Neural progenitor cell (in vitro differentiated cells): ENCODE data around the gene GCK. TPM values are rescaled to one million over a fixed set of nuclear protein-coding genes. Genes with fewer than 3 reads are reported as not detected.

Experiments
- DNase-seq: peaks from one replicate; pipeline ENCODE4 v3.0.0-alpha.2; 2016; ENCODE audit warnings: low spot score
- H2AFZ ChIP-seq: fragments of 200-600 bp; sonication (generic); replicated peaks from 2 replicates; pipeline ENCODE4 v1.6.1; 2016; ENCODE audit warnings: antibody characterized with exemption
- H3F3A ChIP-seq: fragments of 200-600 bp; sonication (generic); 2 replicates; pipeline ENCODE4 v1.6.1; 2016; ENCODE audit warnings: antibody characterized with exemption, low read depth
- H3K27ac ChIP-seq: fragments of 200-600 bp; sonication (generic); 2 replicates; pipeline ENCODE4 v1.5.1; 2016; ENCODE audit warnings: mild to moderate bottlenecking
- H3K27me3 ChIP-seq: fragments of 200-600 bp; sonication (generic); 2 replicates; pipeline ENCODE4 v1.6.1; 2016; ENCODE audit warnings: mild to moderate bottlenecking, moderate library complexity
- H3K36me3 ChIP-seq: fragments of 200-600 bp; sonication (generic); 2 replicates; pipeline ENCODE4 v1.5.1; 2016
- H3K4me1 ChIP-seq: fragments of 200-600 bp; sonication (generic); 2 replicates; pipeline ENCODE4 v1.6.1; 2016; ENCODE audit warnings: mixed run types
- H3K4me2 ChIP-seq: fragments of 200-600 bp; sonication (generic); 2 replicates; pipeline ENCODE4 v1.6.1; 2016
- H3K4me3 ChIP-seq: fragments of 200-600 bp; sonication (generic); 2 replicates; pipeline ENCODE4 v1.5.1; 2016
- H3K79me2 ChIP-seq: fragments of 200-600 bp; sonication (generic); 2 replicates; pipeline ENCODE4 v1.6.1; 2016; ENCODE audit warnings: low read depth
- H3K9ac ChIP-seq: fragments of 200-600 bp; sonication (generic); 2 replicates; pipeline ENCODE4 v1.6.1; 2016
- H3K9me3 ChIP-seq: fragments of 200-600 bp; sonication (generic); 2 replicates; pipeline ENCODE4 v1.5.1; 2016; ENCODE audit warnings: low read depth
- H4K20me1 ChIP-seq: fragments of 200-600 bp; sonication (generic); 2 replicates; pipeline ENCODE4 v1.6.1; 2016; ENCODE audit warnings: low read depth
- H3K27ac Mint-ChIP-seq: 3 replicates; pipeline ENCODE4 v1.8.0; 2021; ENCODE audit warnings: mixed read lengths
- H3K27me3 Mint-ChIP-seq: 2 replicates; pipeline ENCODE4 v1.8.0; 2022; ENCODE audit warnings: low read depth, mild to moderate bottlenecking, inconsistent platforms, moderate library complexity, mixed read lengths; ENCODE audit not compliant: insufficient read depth
- H3K36me3 Mint-ChIP-seq: 3 replicates; pipeline ENCODE4 v1.8.0; 2021; ENCODE audit warnings: mixed read lengths
- H3K4me1 Mint-ChIP-seq: 3 replicates; pipeline ENCODE4 v1.8.0; 2021; ENCODE audit warnings: mixed read lengths
- H3K4me3 Mint-ChIP-seq: 3 replicates; pipeline ENCODE4 v1.8.0; 2021; ENCODE audit warnings: mild to moderate bottlenecking, moderate library complexity, mixed read lengths
- H3K9me3 Mint-ChIP-seq: 3 replicates; pipeline ENCODE4 v1.8.0; 2020; ENCODE audit warnings: mixed read lengths
- EZH2 ChIP-seq: fragments of 200-600 bp; sonication (generic); IDR thresholded peaks from 2 replicates; pipeline ENCODE4 v1.6.1; 2017; ENCODE audit warnings: antibody characterized with exemption, mild to moderate bottlenecking, moderate library complexity
- EZH2phosphoT487 ChIP-seq: fragments of 200-600 bp; sonication (generic); IDR thresholded peaks from 2 replicates; pipeline ENCODE4 v1.6.1; 2017; ENCODE audit warnings: antibody characterized with exemption
- total RNA-seq: library from RNA; depleted of rRNA; stranded (reverse); fragments of >200 nt; gene quantifications from 2 replicates; pipeline ENCODE4 v1.2.3, GENCODE V29; 2015; ENCODE audit warnings: low replicate concordance
- TF ChIP-seq, protein P1 (sequence below): fragments of 200-600 bp; sonication (generic); IDR thresholded peaks from 2 replicates; pipeline ENCODE4 v1.5.1; 2017; ENCODE audit warnings: antibody characterized with exemption, mild to moderate bottlenecking

GCK gene
- total RNA-seq, 1 donor from 2014 or later, result not detected

DNA sequence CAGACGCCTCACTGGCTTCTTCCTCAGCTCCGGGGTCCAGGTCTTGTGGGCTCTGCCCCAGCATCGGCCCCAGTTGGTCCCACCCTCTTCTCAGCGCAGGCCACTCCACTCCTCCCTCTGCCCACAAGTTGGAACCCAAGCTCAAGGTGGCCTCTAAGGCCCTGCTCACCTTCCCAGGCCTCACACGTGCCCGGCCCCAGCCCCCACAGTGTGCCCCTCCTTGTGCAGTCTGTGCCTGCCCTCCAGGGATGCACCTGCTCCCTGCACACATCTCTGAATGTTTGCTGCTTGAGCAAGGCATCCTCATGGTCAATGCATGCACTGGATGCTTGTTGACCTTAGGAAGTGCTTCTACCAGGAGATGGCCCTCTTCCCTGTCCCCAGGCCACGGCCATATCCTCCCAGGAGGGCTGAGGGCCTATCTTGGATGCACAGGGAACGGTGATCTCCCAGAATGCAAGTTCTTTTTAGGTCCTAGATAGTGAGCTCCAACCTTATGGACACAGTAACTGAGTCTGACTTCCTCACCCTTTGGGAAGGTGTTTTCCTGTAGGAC is 92.8 kb downstream of the GCK start:
- Histone ChIP-seq H2AFZ (no peak overlapping the region), H3K79me2 (no peaks in the 10 kb centered on the region), H3K4me2 (no peak overlapping the region), H3K27me3 (no peaks in the 10 kb centered on the region), H4K20me1 (no peaks in the 10 kb centered on the region), H3K4me3 (no peak overlapping the region), H3K9me3 (no peaks in the 10 kb centered on the region), H3K36me3 (no peaks in the 10 kb centered on the region), H3K4me1 (no peaks in the 10 kb centered on the region), H3K27ac (no peak overlapping the region), H3F3A (no peaks in the 10 kb centered on the region), H3K9ac (no peak overlapping the region)
- H3K9me3 Mint-ChIP-seq, result no peaks in the 10 kb centered on the region
- TF ChIP-seq, protein P1, sequence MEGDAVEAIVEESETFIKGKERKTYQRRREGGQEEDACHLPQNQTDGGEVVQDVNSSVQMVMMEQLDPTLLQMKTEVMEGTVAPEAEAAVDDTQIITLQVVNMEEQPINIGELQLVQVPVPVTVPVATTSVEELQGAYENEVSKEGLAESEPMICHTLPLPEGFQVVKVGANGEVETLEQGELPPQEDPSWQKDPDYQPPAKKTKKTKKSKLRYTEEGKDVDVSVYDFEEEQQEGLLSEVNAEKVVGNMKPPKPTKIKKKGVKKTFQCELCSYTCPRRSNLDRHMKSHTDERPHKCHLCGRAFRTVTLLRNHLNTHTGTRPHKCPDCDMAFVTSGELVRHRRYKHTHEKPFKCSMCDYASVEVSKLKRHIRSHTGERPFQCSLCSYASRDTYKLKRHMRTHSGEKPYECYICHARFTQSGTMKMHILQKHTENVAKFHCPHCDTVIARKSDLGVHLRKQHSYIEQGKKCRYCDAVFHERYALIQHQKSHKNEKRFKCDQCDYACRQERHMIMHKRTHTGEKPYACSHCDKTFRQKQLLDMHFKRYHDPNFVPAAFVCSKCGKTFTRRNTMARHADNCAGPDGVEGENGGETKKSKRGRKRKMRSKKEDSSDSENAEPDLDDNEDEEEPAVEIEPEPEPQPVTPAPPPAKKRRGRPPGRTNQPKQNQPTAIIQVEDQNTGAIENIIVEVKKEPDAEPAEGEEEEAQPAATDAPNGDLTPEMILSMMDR, result no peak
- TF ChIP-seq EZH2phosphoT487, result no peak
- TF ChIP-seq EZH2, result no peak
- peaks cover 5% of the 10 kb centered on the region for H3K27me3 Mint-ChIP-seq
- no peaks in the 10 kb centered on the region for H3K36me3 Mint-ChIP-seq
- H3K4me1 Mint-ChIP-seq, result peaks cover 13% of the 10 kb centered on the region
- no peak for DNase-seq
- no peak overlapping the region for H3K4me3 Mint-ChIP-seq
- peak overlapping the region; percentile 17 for H3K27ac Mint-ChIP-seq

DNA sequence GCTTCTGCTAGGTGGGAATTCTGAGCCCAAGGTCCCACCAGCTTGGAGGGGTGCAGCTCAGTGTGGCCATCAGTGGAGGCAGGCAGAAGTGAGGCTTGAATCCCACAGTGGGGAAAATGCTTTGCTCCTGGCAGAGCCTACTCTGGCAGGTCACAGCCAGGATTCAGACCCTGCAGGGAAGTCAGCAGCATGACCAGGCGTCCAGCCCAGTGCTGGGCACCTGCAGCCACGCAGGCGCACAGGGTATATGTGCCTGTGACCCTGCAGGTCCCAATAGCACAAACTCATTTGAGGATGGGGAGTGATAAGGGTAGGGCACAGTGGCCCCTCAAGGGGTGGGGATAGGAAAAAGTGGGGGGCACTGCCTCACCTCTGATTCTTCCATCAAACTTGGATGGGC is 93.5 kb downstream of the GCK start:
- Histone ChIP-seq H3K27ac (no peak overlapping the region), H3K4me2 (no peak overlapping the region), H2AFZ (no peak overlapping the region), H3K4me3 (no peak overlapping the region), H3K9me3 (no peaks in the 10 kb centered on the region), H3K4me1 (no peaks in the 10 kb centered on the region), H3K36me3 (no peaks in the 10 kb centered on the region), H3F3A (no peaks in the 10 kb centered on the region), H3K79me2 (no peaks in the 10 kb centered on the region), H3K27me3 (no peaks in the 10 kb centered on the region), H4K20me1 (no peaks in the 10 kb centered on the region), H3K9ac (no peak overlapping the region)
- H3K4me3 Mint-ChIP-seq, result no peak overlapping the region
- no peak for DNase-seq
- no peaks in the 10 kb centered on the region for H3K9me3 Mint-ChIP-seq
- TF ChIP-seq EZH2phosphoT487, result no peak
- TF ChIP-seq, protein P1, result no peak
- no peak for TF ChIP-seq EZH2
- H3K27me3 Mint-ChIP-seq, result peaks cover 5% of the 10 kb centered on the region
- H3K4me1 Mint-ChIP-seq, result peaks cover 12% of the 10 kb centered on the region
- H3K27ac Mint-ChIP-seq, result no peak overlapping the region
- H3K36me3 Mint-ChIP-seq, result no peaks in the 10 kb centered on the region

DNA sequence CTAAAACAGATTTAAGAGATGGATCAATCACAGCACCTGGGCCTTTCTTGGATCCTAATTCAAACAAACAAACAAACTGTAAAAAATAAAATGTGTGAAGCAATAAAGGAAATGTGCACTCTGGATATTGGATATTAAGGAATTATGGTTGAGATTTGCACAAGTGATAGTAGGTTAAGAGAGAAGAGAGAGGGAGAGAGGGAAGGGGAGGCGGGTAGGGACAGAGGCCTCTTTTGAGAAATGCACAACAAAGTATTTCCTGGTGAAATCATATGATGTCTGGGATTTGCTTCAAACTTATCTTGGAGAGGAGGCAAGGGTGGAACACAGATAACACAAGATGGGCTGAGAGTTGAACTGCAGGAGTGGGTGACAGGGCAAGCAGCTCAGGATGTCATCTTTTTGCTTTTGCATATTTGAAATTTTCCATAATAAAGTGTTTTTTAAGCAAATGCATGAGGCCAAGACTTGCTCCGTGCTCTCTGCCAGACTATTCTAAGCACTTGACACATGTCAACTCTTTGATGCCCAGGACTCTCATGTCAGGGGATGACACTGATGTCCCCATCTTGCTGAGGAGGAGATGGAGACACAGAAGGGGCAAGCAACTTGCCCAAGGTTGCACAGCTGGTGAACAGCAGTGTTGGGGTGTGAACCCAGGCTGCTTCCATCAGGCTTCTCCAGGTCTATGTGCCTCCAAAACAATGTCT is 94.2 kb downstream of the GCK start:
- no peaks in the 10 kb centered on the region for H3K9me3 Mint-ChIP-seq
- H3K27ac Mint-ChIP-seq, result no peak overlapping the region
- H3K36me3 ChIP-seq, result no peaks in the 10 kb centered on the region
- H3K9me3 ChIP-seq, result no peaks in the 10 kb centered on the region
- no peak overlapping the region for H3K4me2 ChIP-seq
- H3K4me3 ChIP-seq, result no peak overlapping the region
- no peak for TF ChIP-seq EZH2phosphoT487
- TF ChIP-seq, protein P1, result no peak
- TF ChIP-seq EZH2, result no peak
- H3K27me3 Mint-ChIP-seq, result peaks cover 5% of the 10 kb centered on the region
- no peaks in the 10 kb centered on the region for H3K36me3 Mint-ChIP-seq
- no peak overlapping the region for H3K9ac ChIP-seq
- no peaks in the 10 kb centered on the region for H3K79me2 ChIP-seq
- no peaks in the 10 kb centered on the region for H4K20me1 ChIP-seq
- no peak for DNase-seq
- H2AFZ ChIP-seq, result no peak overlapping the region
- no peaks in the 10 kb centered on the region for H3K4me1 ChIP-seq
- H3F3A ChIP-seq, result no peaks in the 10 kb centered on the region
- peaks cover 5% of the 10 kb centered on the region for H3K4me1 Mint-ChIP-seq
- H3K27ac ChIP-seq, result no peak overlapping the region
- H3K27me3 ChIP-seq, result no peaks in the 10 kb centered on the region
- H3K4me3 Mint-ChIP-seq, result no peak overlapping the region
